GM12874 (cell line): ENCODE results near the gene CBLC.

Source experiments
- CTCF ChIP-seq: IDR thresholded peaks from 2 replicates; pipeline ENCODE4 v1.5.1; 2011; ENCODE audit warnings: low read depth, mild to moderate bottlenecking, control low read depth, low read length, moderate library complexity; ENCODE audit not compliant: insufficient read depth

CBLC gene

GRCh38 chr19:44808463-44809371, 31.0 kb downstream of the CBLC start, which contains the start of gene BCAM:
Gene BCAM (plus strand): TSS chr19:44809103. CDS start chr19:44809125, 22 bp downstream.
- TF ChIP-seq CTCF, result no peak

GRCh38 chr19:44809577-44810233, 32.0 kb downstream of the CBLC start:
- TF ChIP-seq CTCF, result no peak

GRCh38 chr19:44810234-44811121, 32.8 kb downstream of the CBLC start:
- no peak for TF ChIP-seq CTCF

- no peak for TF ChIP-seq CTCF
These were observed 33.4 kb downstream of the CBLC start for GRCh38 chr19:44811122-44811419.

- TF ChIP-seq CTCF, result no peak
These were observed 34.5 kb downstream of the CBLC start for GRCh38 chr19:44812142-44812718.

GRCh38 chr19:44813070-44813840, 35.6 kb downstream of the CBLC start:
- no peak for TF ChIP-seq CTCF
